Measurements from ENCODE around the gene OSBP2. TPM values are rescaled to one million over a fixed set of nuclear protein-coding genes. Genes with fewer than 3 reads are reported as not detected.

OSBP2 gene
- total RNA-seq, 6 experiments from 2014 or later, result 0.31 to 3.4 (median 0.93) TPM

DNA sequence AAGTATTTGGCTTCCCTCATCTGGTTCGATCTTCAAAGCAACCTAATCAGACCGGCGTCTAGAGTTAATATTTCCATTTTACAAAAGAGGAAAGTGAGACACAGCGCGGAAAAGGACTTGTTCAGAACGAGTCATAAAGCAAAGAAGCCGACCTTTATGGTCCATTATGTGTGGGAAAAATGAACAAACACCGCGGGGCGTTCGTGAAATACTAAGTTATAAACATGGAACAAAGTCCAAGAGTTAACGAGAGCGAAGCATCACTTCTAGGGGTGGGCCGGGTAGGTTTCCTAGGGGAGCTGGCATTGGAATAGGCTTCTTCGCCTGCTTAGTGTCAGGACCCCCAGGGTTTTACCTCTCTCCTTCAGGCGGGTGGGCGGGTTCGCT is 27.6 kb upstream of the OSBP2 start:
- DNase-seq (no peak), ATAC-seq (no peak)
- no peaks in the 10 kb centered on the region for H3K27me3 ChIP-seq
- no peak for TF ChIP-seq POLR2A (IDR thresholded peaks at IDR 0.05)
- TF ChIP-seq, protein P1, sequence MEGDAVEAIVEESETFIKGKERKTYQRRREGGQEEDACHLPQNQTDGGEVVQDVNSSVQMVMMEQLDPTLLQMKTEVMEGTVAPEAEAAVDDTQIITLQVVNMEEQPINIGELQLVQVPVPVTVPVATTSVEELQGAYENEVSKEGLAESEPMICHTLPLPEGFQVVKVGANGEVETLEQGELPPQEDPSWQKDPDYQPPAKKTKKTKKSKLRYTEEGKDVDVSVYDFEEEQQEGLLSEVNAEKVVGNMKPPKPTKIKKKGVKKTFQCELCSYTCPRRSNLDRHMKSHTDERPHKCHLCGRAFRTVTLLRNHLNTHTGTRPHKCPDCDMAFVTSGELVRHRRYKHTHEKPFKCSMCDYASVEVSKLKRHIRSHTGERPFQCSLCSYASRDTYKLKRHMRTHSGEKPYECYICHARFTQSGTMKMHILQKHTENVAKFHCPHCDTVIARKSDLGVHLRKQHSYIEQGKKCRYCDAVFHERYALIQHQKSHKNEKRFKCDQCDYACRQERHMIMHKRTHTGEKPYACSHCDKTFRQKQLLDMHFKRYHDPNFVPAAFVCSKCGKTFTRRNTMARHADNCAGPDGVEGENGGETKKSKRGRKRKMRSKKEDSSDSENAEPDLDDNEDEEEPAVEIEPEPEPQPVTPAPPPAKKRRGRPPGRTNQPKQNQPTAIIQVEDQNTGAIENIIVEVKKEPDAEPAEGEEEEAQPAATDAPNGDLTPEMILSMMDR (IDR thresholded peaks at IDR 0.05), result no peak
- H3K36me3 ChIP-seq, result peaks cover 0 to 6% (median 0%) of the 10 kb centered on the region in 4 donors
- no peak overlapping the region for H3K27ac ChIP-seq
- no peaks in the 10 kb centered on the region for H3K9me3 ChIP-seq
- H3K4me1 ChIP-seq, result no peaks in the 10 kb centered on the region
- intact Hi-C loops (cut with DNase I), result no loop called here
- WGBS (ENCODE audit: insufficient coverage, low coverage, low lambda C conversion rate, missing lambda C conversion rate), result 9% methylated on average over 16 of the region's 18 CpGs
- peak overlapping the region; percentile 63 to 83 (median 76) for H3K4me3 ChIP-seq

DNA sequence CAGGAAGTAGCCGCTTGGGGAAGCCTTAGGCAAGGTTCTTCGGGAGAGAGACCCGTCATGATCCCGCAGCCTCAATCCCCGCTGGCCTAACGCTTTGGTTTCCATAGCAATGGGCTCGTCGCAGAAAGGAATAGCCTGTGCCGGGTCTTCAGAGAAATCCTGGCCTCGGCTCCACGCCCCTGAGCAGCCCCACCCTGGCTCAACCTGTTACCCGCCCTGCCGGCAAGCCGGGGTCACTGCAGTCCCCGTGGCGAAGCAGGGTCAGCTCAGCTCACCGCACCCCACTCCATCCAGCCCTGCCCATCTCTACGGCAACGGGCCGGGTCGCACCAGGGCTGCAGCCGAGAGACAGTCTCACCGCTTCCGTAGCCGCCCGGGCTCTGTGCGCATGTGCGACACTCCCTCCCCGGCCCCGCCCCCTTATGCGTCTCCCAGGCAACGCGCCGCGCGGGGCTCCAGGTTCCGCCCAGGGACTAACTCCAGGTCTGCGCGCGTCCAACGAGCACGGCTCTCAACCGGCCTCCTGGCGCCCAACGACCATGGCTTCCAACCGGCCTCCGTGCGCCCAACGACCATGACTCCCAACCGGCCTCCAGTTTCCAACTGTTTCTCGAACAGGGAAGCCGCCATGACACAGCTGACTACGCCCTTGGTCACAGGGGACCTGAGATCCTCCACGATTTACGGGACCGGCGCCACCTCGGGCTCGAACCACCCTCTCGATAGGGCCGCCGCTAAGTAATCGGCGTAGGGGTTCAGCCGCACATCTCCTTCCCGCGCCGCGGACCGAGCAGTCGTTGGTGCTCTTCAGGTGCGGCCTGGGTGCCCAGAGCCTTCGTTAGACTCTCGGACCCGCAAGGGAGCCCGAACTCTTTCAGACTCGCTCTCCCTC is 26.9 kb upstream of the OSBP2 start, which contains the start of gene DUSP18:
Gene DUSP18 (minus strand): TSS at position 382 of the 892 bp plus-strand sequence. CDS start 3,872 bp downstream, outside the sequence.
- Histone ChIP-seq H3K27ac (no peak within 1 kb of the TSS), H3K9me3 (no peaks in the 10 kb centered on the region), H3K27me3 (no peaks in the 10 kb centered on the region), H3K4me3 (peak within 1 kb of the TSS; percentile 63 to 83 (median 76)), H3K4me1 (no peaks in the 10 kb centered on the region), H3K36me3 (peaks cover 0 to 6% (median 0%) of the 10 kb centered on the region in 4 donors)
- 5% methylated on average over 14 of the region's 77 CpGs for WGBS (ENCODE audit: insufficient coverage, low coverage, low lambda C conversion rate, missing lambda C conversion rate)
- TF ChIP-seq POLR2A (IDR thresholded peaks at IDR 0.05), result no peak
- TF ChIP-seq, protein P1 (IDR thresholded peaks at IDR 0.05), result peak in 3 of 4 donors; percentile 6 to 30 (median 13)
- ATAC-seq, result peak; percentile 98 to 100 (median 98)
- DNase-seq, result peak; percentile 96 to 97 (median 97)
- intact Hi-C loops (cut with DNase I), result no loop called here

DNA sequence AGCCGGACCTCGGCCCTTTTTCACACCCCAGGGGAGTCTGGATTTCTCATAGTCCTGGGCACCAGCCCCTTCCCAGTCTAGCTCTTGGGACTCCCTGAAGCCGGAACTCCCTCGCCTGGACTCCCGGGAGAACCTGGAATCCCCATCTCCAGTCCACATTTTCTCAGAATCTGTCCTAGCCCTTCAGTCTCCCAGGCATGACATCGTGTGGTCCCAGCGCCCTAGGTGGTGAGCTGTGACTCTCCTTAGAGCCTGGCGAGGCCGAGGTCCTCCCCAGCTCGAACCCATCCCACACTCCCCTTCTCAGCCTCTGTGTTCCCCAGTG is 26.3 kb upstream of the OSBP2 start:
- intact Hi-C loops (cut with DNase I), result no loop called here
- H3K4me1 ChIP-seq, result no peaks in the 10 kb centered on the region
- H3K4me3 ChIP-seq, result peak overlapping the region; percentile 63 to 83 (median 76)
- 37% methylated on average over 10 of the region's 10 CpGs for WGBS (ENCODE audit: insufficient coverage, low coverage, low lambda C conversion rate, missing lambda C conversion rate)
- no peak overlapping the region for H3K27ac ChIP-seq
- DNase-seq, result no peak
- H3K27me3 ChIP-seq, result no peaks in the 10 kb centered on the region
- peaks cover 0 to under 1% (median 0%) of the 10 kb centered on the region in 4 donors for H3K36me3 ChIP-seq
- H3K9me3 ChIP-seq, result no peaks in the 10 kb centered on the region
- ATAC-seq, result no peak
- TF ChIP-seq, protein P1 (IDR thresholded peaks at IDR 0.05), result no peak
- TF ChIP-seq POLR2A (IDR thresholded peaks at IDR 0.05), result no peak

DNA sequence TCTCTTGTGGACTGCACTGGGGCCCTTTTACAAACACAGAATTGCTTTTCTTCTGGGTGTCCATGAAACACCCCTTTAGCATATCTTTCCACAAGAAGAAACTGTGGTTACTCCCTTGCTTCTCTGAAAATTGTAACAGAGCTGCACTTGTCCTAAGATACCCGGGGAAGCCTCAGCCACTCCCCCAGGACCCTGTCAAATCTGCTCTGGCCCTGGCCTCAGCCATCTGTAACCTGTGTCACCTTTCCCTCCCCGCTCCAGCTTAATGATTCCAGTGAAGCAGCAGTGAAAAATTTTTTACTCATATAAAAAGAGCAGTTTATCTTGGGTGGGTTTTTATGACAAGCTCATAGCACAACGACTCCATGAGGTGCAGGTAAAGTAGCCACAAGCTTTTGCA is 23.6 kb upstream of the OSBP2 start:
- DNase-seq (no peak), ATAC-seq (no peak)
- H3K27me3 ChIP-seq, result no peaks in the 10 kb centered on the region
- WGBS (ENCODE audit: insufficient coverage, low coverage, low lambda C conversion rate, missing lambda C conversion rate), result 65% methylated on average over 2 of the region's 3 CpGs
- no peaks in the 10 kb centered on the region for H3K9me3 ChIP-seq
- TF ChIP-seq, protein P1 (IDR thresholded peaks at IDR 0.05), result no peak
- no peak for TF ChIP-seq POLR2A (IDR thresholded peaks at IDR 0.05)
- H3K27ac ChIP-seq, result no peak overlapping the region
- intact Hi-C loops (cut with DNase I), result no loop called here
- H3K4me3 ChIP-seq, result no peak overlapping the region
- H3K4me1 ChIP-seq, result no peaks in the 10 kb centered on the region
- H3K36me3 ChIP-seq, result no peaks in the 10 kb centered on the region

Data from right lobe of liver (tissue), 6 donors.